Esophagus squamous epithelium (tissue), 4 donors: ENCODE results near the gene C1RL.

Source experiments
- CTCF ChIP-seq, 6 experiments: fragments of 450-650 bp in 4 of 6; fragments of 200-600 bp in 2 of 6; sonication (generic) in 2 of 6; IDR thresholded peaks; one replicate each; pipeline ENCODE4 v1.5.1; 2016 to 2019; ENCODE audit warnings: antibody characterized with exemption in 6 of 6, mild to moderate bottlenecking in 4 of 6, moderate library complexity in 4 of 6
- POLR2A ChIP-seq, 4 donors: fragments of 450-650 bp; IDR thresholded peaks; one replicate each; pipeline ENCODE4 v1.6.1; 2017; ENCODE audit warnings: antibody characterized with exemption in 4 of 4, mild to moderate bottlenecking in 4 of 4, moderate library complexity in 3 of 4

GRCh38 chr12:7093486-7093885 is 15.5 kb downstream of the C1RL start:
- no peak for TF ChIP-seq CTCF (IDR thresholded peaks at IDR 0.05)
- no peak for TF ChIP-seq POLR2A (IDR thresholded peaks at IDR 0.05)
